ENCODE results near the gene SOX13. TPM values are rescaled to one million over a fixed set of nuclear protein-coding genes. Genes with fewer than 3 reads are reported as not detected.

The SOX13 gene
- total and polyA plus RNA-seq, 2 of the 4 experiments (the other 2 are of a cell fraction), result 0.54 to 3.5 TPM

- Histone ChIP-seq H4K5ac (ENCODE audit: low read depth, low read length) (no peak overlapping the region), H3K27ac (ENCODE audit: insufficient read depth, low read length) (no peak overlapping the region), H4K8ac (ENCODE audit: low read depth in 2 of 2, low read length in 2 of 2) (no peak overlapping the region), H3K4me3 (ENCODE audit: insufficient read depth, low read depth, low read length) (no peak overlapping the region), H3K56ac (ENCODE audit: extremely low read depth, insufficient read depth, low read length) (no peak overlapping the region), H2AFZ (replicated peaks; ENCODE audit: low read length, poor library complexity) (no peak overlapping the region), H2AK9ac (replicated peaks; ENCODE audit: low read depth, low read length, poor library complexity) (no peak overlapping the region), H4K91ac (ENCODE audit: insufficient read depth, low read depth, low read length) (no peak overlapping the region), H3K4me2 (ENCODE audit: low read depth, low read length) (no peak overlapping the region), H3K9me1 (ENCODE audit: insufficient read depth, low read length) (no peaks in the 10 kb centered on the region), H2BK5ac (ENCODE audit: low read depth, low read length, poor library complexity, severe bottlenecking) (no peak overlapping the region), H3K14ac (replicated peaks; ENCODE audit: low read depth, low read length) (no peak overlapping the region), H4K20me1 (ENCODE audit: insufficient read depth, low read length) (no peaks in the 10 kb centered on the region; the same call in 1 of the 2 replicates), H2BK120ac (ENCODE audit: low read depth, low read length) (no peak overlapping the region), H3K23ac (ENCODE audit: low read depth, low read length) (no peak overlapping the region), H2BK15ac (ENCODE audit: low read depth, low read length) (no peak overlapping the region), H3K9me3 (ENCODE audit: control insufficient read depth, insufficient read depth, low read length) (no peaks in the 10 kb centered on the region), H3K79me1 (ENCODE audit: low read depth in 1 of 2, low read length in 2 of 2) (peaks cover 0 to 20% of the 10 kb centered on the region in 2 experiments; a peak in 2 of 4 replicates), H3K27me3 (ENCODE audit: control insufficient read depth, insufficient read depth, low read length) (no peaks in the 10 kb centered on the region), H3K4me1 (ENCODE audit: control insufficient read depth, insufficient read depth, low read length) (peaks cover 8% of the 10 kb centered on the region; the same call in 1 of the 2 replicates), H3K36me3 (ENCODE audit: control insufficient read depth, insufficient read depth, low read length) (no peaks in the 10 kb centered on the region), H2AK5ac (ENCODE audit: low read depth, low read length) (no peak overlapping the region; the same call in 1 of the 2 replicates), H3K9ac (ENCODE audit: low read depth, low read length) (no peak overlapping the region), H2BK20ac (ENCODE audit: low read depth, low read length) (no peak overlapping the region), H3K18ac (ENCODE audit: low read depth, low read length) (no peak overlapping the region), H3K4ac (ENCODE audit: low read depth, low read length) (no peak overlapping the region)
- no peak for TF ChIP-seq MAFK (IDR thresholded peaks at IDR 0.05; ENCODE audit: low read depth, low read length)
- no peak for TF ChIP-seq MAZ (IDR thresholded peaks at IDR 0.05; ENCODE audit: borderline replicate concordance, low read depth, low read length)
- TF ChIP-seq SMC3 (IDR thresholded peaks at IDR 0.05; ENCODE audit: low read depth, low read length), result no peak
- no peak for TF ChIP-seq ELK1 (IDR thresholded peaks at IDR 0.05; ENCODE audit: borderline replicate concordance, low read depth, low read length)
- TF ChIP-seq CEBPB (IDR thresholded peaks at IDR 0.05; ENCODE audit: low read depth, low read length), result no peak
- TF ChIP-seq CHD1 (IDR thresholded peaks at IDR 0.05; ENCODE audit: low read depth, low read length), result no peak
- TF ChIP-seq CTCF (conservative IDR thresholded peaks at IDR 0.05; ENCODE audit: low read depth, low read length), result no peak
- TF ChIP-seq MXI1 (IDR thresholded peaks at IDR 0.05; ENCODE audit: borderline replicate concordance, low read depth, low read length), result no peak
- no peak for TF ChIP-seq RAD21 (IDR thresholded peaks at IDR 0.05; ENCODE audit: low read length)
- TF ChIP-seq POLR2A (IDR thresholded peaks at IDR 0.05; ENCODE audit: low read depth, low read length), result no peak
- TF ChIP-seq RFX5 (IDR thresholded peaks at IDR 0.05; ENCODE audit: low read depth, low read length), result no peak
- TF ChIP-seq FOS (IDR thresholded peaks at IDR 0.05; ENCODE audit: low read depth, low read length), result no peak
- CTCF ChIA-PET, result no interaction called here
- in situ Hi-C loops (cut with MboI; ENCODE audit: low sequenced_read_pairs), result no loop called here
- intact Hi-C loops (cut with micrococcal nuclease), result no loop called here
- WGBS, 2 experiments (ENCODE audit: extremely low coverage in 2 of 2, insufficient read length in 1 of 2), result no CpG with 5 or more reads among the region's 2 CpGs
- no TSS peak for BruUV-seq (replicated peaks)
- dilution Hi-C loops (cut with HindIII; ENCODE audit: low sequenced_read_pairs, unreplicated experiment), result no loop called here
- peak; percentile 66 for ATAC-seq (ENCODE audit: low read depth)
- DNase-seq, result no peak
- POLR2A ChIA-PET (ENCODE audit: unreplicated experiment), result no interaction called here
Observed at GRCh38 chr1:204103431-204103741, 30.5 kb downstream of the SOX13 start.
